Prostate gland (tissue), 2 donors: Measurements from ENCODE around the gene SLC49A4.

Experiments
- POLR2A ChIP-seq: fragments of 450-650 bp; IDR thresholded peaks from one replicate; pipeline ENCODE4 v1.6.1; 2016; ENCODE audit warnings: antibody characterized with exemption, mild to moderate bottlenecking
- POLR2AphosphoS5 ChIP-seq: sonication (generic); formaldehyde crosslinking; IDR thresholded peaks from one replicate; pipeline ENCODE4 v1.6.1; 2017; ENCODE audit warnings: antibody characterized with exemption
- TF ChIP-seq, protein P1 (sequence below), 4 experiments: fragments of 200-600 bp in 2 of 4; fragments of 450-650 bp in 2 of 4; sonication (generic) in 2 of 4; IDR thresholded peaks; 1 replicate in 3 of 4; 2 replicates in 1 of 4; pipeline ENCODE4 v1.5.1; 2016 to 2019; ENCODE audit warnings: antibody characterized with exemption in 4 of 4, mild to moderate bottlenecking in 2 of 4, moderate library complexity in 2 of 4

DNA sequence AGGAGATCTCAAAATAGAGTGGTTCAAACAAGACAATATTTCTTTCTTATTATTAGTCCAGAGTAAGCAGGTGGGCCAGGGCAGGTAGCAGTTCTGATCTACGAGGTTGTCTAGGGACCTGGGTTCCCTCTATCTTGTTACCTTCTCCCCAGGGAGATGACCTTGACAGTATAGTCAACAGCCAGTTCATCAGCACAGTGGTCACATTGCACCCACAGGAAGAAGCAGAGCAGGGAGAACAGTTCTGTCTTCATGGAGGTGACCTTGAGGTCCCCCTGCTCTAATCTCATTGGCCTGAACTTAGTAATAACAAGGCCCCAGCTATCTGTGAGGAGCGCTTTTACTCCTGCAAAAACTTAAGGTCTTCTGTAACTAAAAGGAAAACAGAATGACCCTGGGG is 21.7 kb downstream of the SLC49A4 start:
- TF ChIP-seq, protein P1, sequence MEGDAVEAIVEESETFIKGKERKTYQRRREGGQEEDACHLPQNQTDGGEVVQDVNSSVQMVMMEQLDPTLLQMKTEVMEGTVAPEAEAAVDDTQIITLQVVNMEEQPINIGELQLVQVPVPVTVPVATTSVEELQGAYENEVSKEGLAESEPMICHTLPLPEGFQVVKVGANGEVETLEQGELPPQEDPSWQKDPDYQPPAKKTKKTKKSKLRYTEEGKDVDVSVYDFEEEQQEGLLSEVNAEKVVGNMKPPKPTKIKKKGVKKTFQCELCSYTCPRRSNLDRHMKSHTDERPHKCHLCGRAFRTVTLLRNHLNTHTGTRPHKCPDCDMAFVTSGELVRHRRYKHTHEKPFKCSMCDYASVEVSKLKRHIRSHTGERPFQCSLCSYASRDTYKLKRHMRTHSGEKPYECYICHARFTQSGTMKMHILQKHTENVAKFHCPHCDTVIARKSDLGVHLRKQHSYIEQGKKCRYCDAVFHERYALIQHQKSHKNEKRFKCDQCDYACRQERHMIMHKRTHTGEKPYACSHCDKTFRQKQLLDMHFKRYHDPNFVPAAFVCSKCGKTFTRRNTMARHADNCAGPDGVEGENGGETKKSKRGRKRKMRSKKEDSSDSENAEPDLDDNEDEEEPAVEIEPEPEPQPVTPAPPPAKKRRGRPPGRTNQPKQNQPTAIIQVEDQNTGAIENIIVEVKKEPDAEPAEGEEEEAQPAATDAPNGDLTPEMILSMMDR (IDR thresholded peaks at IDR 0.05) = no peak
- no peak for TF ChIP-seq POLR2AphosphoS5
- no peak for TF ChIP-seq POLR2A
